H1 (cell line): ENCODE measurements around the gene RS1. TPM values are rescaled to one million over a fixed set of nuclear protein-coding genes. Genes with fewer than 3 reads are reported as not detected.

Experiments used
- EGR1 ChIP-seq: IDR thresholded peaks from 2 replicates; pipeline ENCODE4 v1.6.1; 2011; ENCODE audit warnings: low read depth, low read length, borderline replicate concordance
- JUN ChIP-seq: IDR thresholded peaks from 2 replicates; pipeline ENCODE4 v1.6.1; 2011; ENCODE audit warnings: low read depth, mild to moderate bottlenecking, improper control_type of control experiment, low read length
- RBBP5 ChIP-seq: IDR thresholded peaks from 2 replicates; pipeline ENCODE4 v1.7.1; 2012; ENCODE audit warnings: low read depth, mild to moderate bottlenecking, inconsistent platforms, low read length, moderate library complexity, borderline replicate concordance
- TEAD4 ChIP-seq: IDR thresholded peaks from 2 replicates; pipeline ENCODE4 v1.6.1; 2012; ENCODE audit warnings: low read depth, low read length, inconsistent platforms, mixed read lengths
- polyA plus RNA-seq, 7 experiments: library from polyadenylated mRNA; depleted of rRNA in 3 of 7; stranded (reverse) in 5 of 7; unstranded in 2 of 7; fragments of >200 nt in 5 of 7; fragments of 200-250 nt in 2 of 7; gene quantifications; 1 replicate in 5 of 7; 2 replicates in 1 of 7; 4 replicates in 1 of 7; pipeline versions ENCODE4 v1.2.1 to v1.2.3, GENCODE V29; 2011 to 2013; ENCODE audit warnings: missing spikeins in 2 of 7, mixed read lengths in 2 of 7
- total RNA-seq: library from RNA; stranded (reverse); fragmentation: NEBNext Ultra II Directional; extraction: Animal tissue kit (Norgen Biotek cat#: 25700); gene quantifications from 2 replicates; pipeline ENCODE4 v1.2.1, GENCODE V29; 2021

Gene RS1
- total and polyA plus RNA-seq, 2 of the 8 experiments (the other 6 are each of a cell fraction or from before 2014, with no cell fraction given) = 0.03 TPM; not detected in 1

GRCh38 chrX:18617407-18617750, 54.5 kb downstream of the RS1 start (continued):
- TF ChIP-seq RBBP5 = no peak
- no peak for TF ChIP-seq JUN
- no peak for TF ChIP-seq TEAD4
- no peak for TF ChIP-seq EGR1
